22Rv1 (cell line): ENCODE measurements around the gene RAD51B.

Source experiments
- CTCF ChIP-seq: fragments of 450-650 bp; IDR thresholded peaks from 2 replicates; pipeline ENCODE4 v1.5.1; 2017; ENCODE audit warnings: mild to moderate bottlenecking
- ZFX ChIP-seq: fragments of 450-650 bp; IDR thresholded peaks from 2 replicates; pipeline ENCODE4 v1.6.1; 2017; ENCODE audit warnings: antibody characterized with exemption, borderline replicate concordance

- TF ChIP-seq CTCF (no peak), ZFX (no peak)
Measured at GRCh38 chr14:68602507-68602906, 782.9 kb downstream of the RAD51B start.
